Right ventricle myocardium superior (tissue), 1 donor: ENCODE data around the gene TTC12. TPM values are rescaled to one million over a fixed set of nuclear protein-coding genes. Genes with fewer than 3 reads are reported as not detected.

Experiments
- ATAC-seq: fragments of 200-7000 bp; cut with Tn5 transposase; one replicate; pipeline ENCODE4 v1.9.1; 2020; ENCODE audit warnings: mild to moderate bottlenecking; ENCODE audit not compliant: poor library complexity
- DNase-seq: peaks from one replicate; pipeline ENCODE4 v3.0.0-alpha.2; 2020
- intact Hi-C: fragments of 100-400 bp; cut with DNase I; formaldehyde crosslinking; loops from one replicate; pipeline ENCODE4 v1.11.2; 2022
- total RNA-seq: library from RNA; stranded (reverse); fragmentation: NEBNext Ultra II Directional; extraction: Animal tissue kit (Norgen Biotek cat#: 25700); gene quantifications from one replicate; pipeline ENCODE4 v1.2.1, GENCODE V29; 2021
- donor health status: DM: no; HTN: yes; CAD: no; lungs with severe emphysema.

TTC12 gene
- total RNA-seq, 1 donor from 2014 or later: 4.3 TPM

GRCh38 chr11:113351068-113351450 lies 36.7 kb downstream of the TTC12 start:
- ATAC-seq (no peak), DNase-seq (no peak)
- intact Hi-C loops: no loop called here

GRCh38 chr11:113351480-113351879 lies 37.1 kb downstream of the TTC12 start:
- intact Hi-C loops: no loop called here
- ATAC-seq (no peak), DNase-seq (no peak)

GRCh38 chr11:113356203-113356602 lies 41.8 kb downstream of the TTC12 start:
- intact Hi-C loops: no loop called here
- no peak for ATAC-seq
- DNase-seq: no peak

- ATAC-seq (no peak), DNase-seq (no peak)
- intact Hi-C loops: no loop called here
Observed at GRCh38 chr11:113363406-113363805, 49.0 kb downstream of the TTC12 start.

GRCh38 chr11:113363996-113364641 lies 49.7 kb downstream of the TTC12 start:
- DNase-seq: no peak
- intact Hi-C loops: no loop called here
- ATAC-seq: no peak

GRCh38 chr11:113365895-113366294 lies 51.5 kb downstream of the TTC12 start:
- ATAC-seq: no peak
- intact Hi-C loops: no loop called here
- DNase-seq: no peak

GRCh38 chr11:113369411-113369810 lies 55.0 kb downstream of the TTC12 start:
- intact Hi-C loops: no loop called here
- DNase-seq (no peak), ATAC-seq (no peak)

- ATAC-seq (no peak), DNase-seq (no peak)
- intact Hi-C loops: no loop called here
Observed at GRCh38 chr11:113370634-113371033, 56.3 kb downstream of the TTC12 start.

- intact Hi-C loops: no loop called here
- DNase-seq (no peak), ATAC-seq (no peak)
Observed at GRCh38 chr11:113372309-113372708, 57.9 kb downstream of the TTC12 start.

- no peak for ATAC-seq
Observed at GRCh38 chr11:113373306-113373705, 58.9 kb downstream of the TTC12 start.

GRCh38 chr11:113373981-113374560 lies 59.7 kb downstream of the TTC12 start:
- intact Hi-C loops: no loop called here
- ATAC-seq: no peak

More at GRCh38 chr11:113373306-113373705, 58.9 kb downstream of the TTC12 start:
- intact Hi-C loops: no loop called here
- DNase-seq: no peak

GRCh38 chr11:113375402-113375801 lies 61.0 kb downstream of the TTC12 start:
- intact Hi-C loops: no loop called here
- ATAC-seq: no peak
- DNase-seq: no peak

More at GRCh38 chr11:113373981-113374560, 59.7 kb downstream of the TTC12 start:
- DNase-seq: no peak

- intact Hi-C loops: no loop called here
- ATAC-seq: no peak
- no peak for DNase-seq
Observed at GRCh38 chr11:113376156-113376555, 61.8 kb downstream of the TTC12 start.

- intact Hi-C loops: no loop called here
Observed at GRCh38 chr11:113377681-113378412, 63.5 kb downstream of the TTC12 start.

GRCh38 chr11:113378692-113379091 lies 64.3 kb downstream of the TTC12 start:
- intact Hi-C loops: no loop called here
- no peak for ATAC-seq
- no peak for DNase-seq

More at GRCh38 chr11:113377681-113378412, 63.5 kb downstream of the TTC12 start:
- no peak for ATAC-seq
- DNase-seq: no peak

- DNase-seq (no peak), ATAC-seq (no peak)
- intact Hi-C loops: no loop called here
Observed at GRCh38 chr11:113382121-113382520, 67.7 kb downstream of the TTC12 start.

- ATAC-seq (no peak), DNase-seq (no peak)
- intact Hi-C loops: no loop called here
Observed at GRCh38 chr11:113384551-113384950, 70.2 kb downstream of the TTC12 start.

- intact Hi-C loops: no loop called here
- DNase-seq (no peak), ATAC-seq (no peak)
Observed at GRCh38 chr11:113385749-113386148, 71.4 kb downstream of the TTC12 start.

- intact Hi-C loops: no loop called here
- no peak for ATAC-seq
Observed at GRCh38 chr11:113386866-113387265, 72.5 kb downstream of the TTC12 start.

GRCh38 chr11:113387605-113388211 lies 73.3 kb downstream of the TTC12 start, which contains the start of gene ANKK1:
Gene ANKK1, plus strand, starts transcription at chr11:113387779. Its CDS starts 106 bp downstream, at chr11:113387885.
- intact Hi-C loops: no loop called here
- DNase-seq (no peak), ATAC-seq (no peak)

More at GRCh38 chr11:113386866-113387265, 72.5 kb downstream of the TTC12 start:
- no peak for DNase-seq
